T follicular helper cell (primary cell): ENCODE measurements around the gene BRF1.

Source experiments
- DNase-seq: peaks from one replicate; pipeline ENCODE4 v3.0.0-alpha.2; 2020; ENCODE audit warnings: low read depth

The BRF1 gene

GRCh38 chr14:105267820-105268548 lies 32.8 kb downstream of the BRF1 start:
- DNase-seq: no peak

- no peak for DNase-seq
Measured at GRCh38 chr14:105261781-105262180, 39.0 kb downstream of the BRF1 start.

- DNase-seq: no peak
Measured at GRCh38 chr14:105260959-105261358, 39.8 kb downstream of the BRF1 start.

GRCh38 chr14:105258846-105259245 lies 42.0 kb downstream of the BRF1 start:
- DNase-seq: no peak

- no peak for DNase-seq
Measured at GRCh38 chr14:105257464-105257863, 43.3 kb downstream of the BRF1 start.

- DNase-seq: no peak
Measured at GRCh38 chr14:105256292-105256960, 44.4 kb downstream of the BRF1 start.

GRCh38 chr14:105255021-105255507 lies 45.7 kb downstream of the BRF1 start:
- no peak for DNase-seq

GRCh38 chr14:105253329-105253682 lies 47.5 kb downstream of the BRF1 start:
- DNase-seq: no peak

- no peak for DNase-seq
Measured at GRCh38 chr14:105252552-105253328, 48.1 kb downstream of the BRF1 start.

- DNase-seq: no peak
Measured at GRCh38 chr14:105251920-105252319, 48.9 kb downstream of the BRF1 start.

- DNase-seq: no peak
Measured at GRCh38 chr14:105250986-105251385, 49.8 kb downstream of the BRF1 start.

- DNase-seq: no peak
Measured at GRCh38 chr14:105250008-105250366, 50.8 kb downstream of the BRF1 start.

- no peak for DNase-seq
Measured at GRCh38 chr14:105249182-105250007, 51.4 kb downstream of the BRF1 start.

GRCh38 chr14:105248368-105249181 lies 52.2 kb downstream of the BRF1 start, which contains the start of gene BTBD6:
Gene BTBD6 (plus strand): TSS chr14:105248533. CDS start chr14:105248712, 179 bp downstream.
- DNase-seq: peak; percentile 83

- DNase-seq: no peak
Measured at GRCh38 chr14:105247715-105248367, 53.0 kb downstream of the BRF1 start.

GRCh38 chr14:105247026-105247425 lies 53.8 kb downstream of the BRF1 start:
- DNase-seq: no peak

- no peak for DNase-seq
Measured at GRCh38 chr14:105244334-105244733, 56.5 kb downstream of the BRF1 start.

- DNase-seq: no peak
Measured at GRCh38 chr14:105241641-105242040, 59.2 kb downstream of the BRF1 start.

- no peak for DNase-seq
Measured at GRCh38 chr14:105240811-105241576, 59.8 kb downstream of the BRF1 start.
